RPMI8226 (cell line): ENCODE data around the gene CHML.
A peak's percentile ranks its signal among the peaks of the same experiment; 100 is the strongest.

ENCODE experiments used
- DNase-seq: peaks from one replicate; pipeline ENCODE4 v3.0.0-alpha.2; 2015

Gene CHML

DNA sequence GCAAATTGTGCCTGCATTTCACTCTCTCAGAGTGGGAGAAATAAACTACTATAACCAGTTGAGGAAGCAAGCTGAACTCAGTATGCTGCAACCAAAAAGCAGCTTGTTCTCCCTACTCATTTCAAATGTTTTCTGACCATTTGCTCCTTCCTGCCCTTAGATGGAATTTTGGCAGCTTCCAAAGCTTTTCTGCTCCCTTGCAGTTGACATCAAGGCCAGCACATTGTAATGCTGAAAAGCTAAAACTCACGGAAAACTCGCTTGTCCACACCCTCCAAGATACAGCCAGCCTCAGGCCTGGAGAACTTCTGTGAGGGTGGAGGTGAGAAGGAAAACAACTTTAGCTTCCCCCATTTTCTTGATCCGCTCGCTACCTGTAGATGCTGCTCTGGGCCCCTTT lies 5.0 kb upstream of the CHML start:
- DNase-seq: no peak

DNA sequence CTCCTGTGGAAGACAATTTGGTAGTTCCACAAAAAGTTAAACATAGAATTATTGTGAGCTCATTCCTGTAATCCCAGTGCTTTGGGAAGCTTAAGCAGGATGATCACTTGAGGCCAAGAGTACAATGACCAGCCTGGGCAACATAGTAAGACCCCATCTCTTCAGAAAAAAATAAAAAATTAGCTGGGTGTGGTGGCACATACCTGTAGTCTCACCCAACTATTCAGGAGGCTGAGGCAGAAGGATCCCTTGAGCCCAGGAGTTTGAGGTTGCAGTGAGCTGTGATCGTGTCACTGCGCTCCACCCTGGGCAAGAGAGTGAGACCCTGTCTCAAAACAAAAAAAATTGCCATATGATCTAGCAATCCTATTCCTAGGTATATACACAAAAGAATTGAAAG lies 4.1 kb upstream of the CHML start:
- DNase-seq: no peak

DNA sequence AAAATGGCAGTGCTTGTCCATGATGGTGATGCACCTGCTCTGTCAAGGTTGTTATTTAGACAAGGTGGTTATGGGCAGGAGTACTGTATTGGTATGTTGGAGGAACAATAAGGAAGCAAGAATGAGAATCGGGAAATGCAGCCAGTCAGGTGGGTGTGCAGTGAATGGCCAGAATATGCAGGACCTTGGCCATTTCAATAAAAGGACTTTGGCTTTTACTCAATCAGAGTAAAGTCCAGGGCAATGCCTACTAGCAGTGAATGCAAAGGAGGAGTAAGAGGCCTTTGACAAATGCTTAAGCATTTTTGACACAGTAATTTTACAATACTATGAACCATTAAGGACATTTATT lies 2.4 kb upstream of the CHML start:
- DNase-seq: no peak

DNA sequence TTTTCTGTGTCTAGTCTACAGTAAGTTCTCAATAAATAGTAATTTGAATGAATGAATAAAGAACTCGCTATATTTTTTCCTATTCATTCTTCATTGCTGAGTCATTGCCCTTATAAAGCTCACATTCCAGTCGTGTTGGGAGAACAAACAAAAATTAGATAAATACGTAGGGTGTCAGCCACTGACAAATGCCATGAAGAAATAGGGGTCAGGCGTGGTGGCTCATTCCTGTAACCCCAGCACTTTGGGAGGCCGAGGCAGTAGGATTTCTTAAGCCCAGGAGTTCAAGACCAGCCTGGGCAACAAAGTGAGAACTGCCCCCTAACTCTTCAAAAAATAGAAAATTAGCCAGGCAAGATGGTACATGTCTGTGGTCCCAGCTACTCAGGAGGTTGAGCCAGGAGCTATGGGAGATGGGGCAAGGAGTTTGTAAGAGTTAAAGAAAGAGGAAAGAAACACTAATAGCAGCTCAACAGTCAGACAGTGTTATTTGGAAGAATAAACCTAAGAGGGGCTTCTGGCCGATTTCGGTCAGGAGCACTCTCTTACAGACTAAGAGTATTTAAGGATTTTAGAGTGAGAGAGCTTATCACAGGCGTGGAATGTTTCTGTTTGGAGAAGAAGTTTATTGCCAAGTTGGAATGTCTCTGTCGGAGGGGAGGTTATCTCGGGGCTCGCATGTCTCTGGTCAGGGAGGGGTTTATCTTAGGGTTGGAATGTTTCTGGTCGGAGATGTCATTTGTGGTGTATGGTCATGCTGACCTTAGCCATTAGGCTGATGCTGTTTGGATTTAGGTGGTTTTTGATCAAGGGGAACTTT lies 1.8 kb upstream of the CHML start:
- DNase-seq: no peak

DNA sequence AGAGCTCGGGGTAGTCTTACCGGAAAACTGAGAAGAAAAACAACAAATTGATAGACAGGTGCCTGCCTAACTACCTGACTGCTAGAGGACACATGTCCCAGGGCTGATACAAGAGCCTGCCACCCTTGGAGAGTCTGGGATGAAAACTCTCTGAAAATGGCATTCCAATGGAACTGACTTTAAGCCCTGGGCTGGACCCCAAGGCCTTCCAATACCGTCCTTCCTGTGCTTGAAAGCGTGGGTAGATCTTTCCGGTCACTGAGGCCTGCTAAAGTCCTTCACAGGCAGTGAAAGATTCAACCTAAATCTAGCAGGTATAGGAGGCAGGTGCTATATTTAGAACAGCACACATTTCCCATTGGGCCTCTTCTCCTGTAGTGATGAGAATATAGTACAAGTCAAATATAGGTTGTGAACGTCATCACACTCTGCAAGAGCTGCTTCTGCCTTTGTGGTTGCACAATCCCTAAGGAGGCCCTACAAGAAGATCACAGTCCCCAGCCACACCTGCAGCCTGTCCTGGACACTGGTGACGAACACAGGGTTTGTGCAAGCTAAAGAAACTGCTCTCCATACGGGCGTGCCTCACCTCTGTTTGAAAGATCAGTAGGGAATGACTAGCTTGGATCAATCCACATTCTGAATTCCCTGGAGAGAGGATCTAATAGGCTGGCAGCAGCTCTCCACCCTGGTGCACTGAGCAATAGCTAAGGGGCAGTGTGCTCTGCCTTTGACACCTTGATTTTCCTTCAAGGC lies 876 bp upstream of the CHML start:
- DNase-seq: no peak

DNA sequence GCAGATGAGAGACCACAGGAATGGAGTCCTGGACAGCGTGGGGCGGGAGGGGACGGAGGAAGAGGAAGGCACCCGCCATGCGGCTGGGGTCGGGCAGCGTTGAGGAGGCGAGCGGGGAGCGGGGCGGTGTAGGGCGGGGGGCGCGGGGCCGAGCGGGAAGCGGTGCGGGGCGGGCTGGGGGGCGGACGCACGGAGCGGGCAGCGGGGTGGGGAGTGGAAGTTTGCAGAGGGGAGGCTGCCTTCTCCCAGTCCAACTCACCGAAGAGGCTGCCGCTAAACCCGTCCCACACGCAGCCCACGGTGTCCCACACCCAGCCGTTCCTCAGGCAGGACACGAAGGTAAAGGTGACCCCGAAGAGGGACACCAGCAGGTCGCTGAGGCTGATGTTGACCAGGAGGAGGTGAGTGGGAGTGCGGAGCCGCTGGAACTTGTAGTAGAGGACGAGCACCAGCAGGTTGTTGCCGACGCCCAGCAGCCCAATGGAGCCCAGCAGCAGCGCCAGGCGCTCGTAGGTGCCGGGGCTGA lies 483 bp downstream of the CHML start:
- peak; percentile 49 for DNase-seq

DNA sequence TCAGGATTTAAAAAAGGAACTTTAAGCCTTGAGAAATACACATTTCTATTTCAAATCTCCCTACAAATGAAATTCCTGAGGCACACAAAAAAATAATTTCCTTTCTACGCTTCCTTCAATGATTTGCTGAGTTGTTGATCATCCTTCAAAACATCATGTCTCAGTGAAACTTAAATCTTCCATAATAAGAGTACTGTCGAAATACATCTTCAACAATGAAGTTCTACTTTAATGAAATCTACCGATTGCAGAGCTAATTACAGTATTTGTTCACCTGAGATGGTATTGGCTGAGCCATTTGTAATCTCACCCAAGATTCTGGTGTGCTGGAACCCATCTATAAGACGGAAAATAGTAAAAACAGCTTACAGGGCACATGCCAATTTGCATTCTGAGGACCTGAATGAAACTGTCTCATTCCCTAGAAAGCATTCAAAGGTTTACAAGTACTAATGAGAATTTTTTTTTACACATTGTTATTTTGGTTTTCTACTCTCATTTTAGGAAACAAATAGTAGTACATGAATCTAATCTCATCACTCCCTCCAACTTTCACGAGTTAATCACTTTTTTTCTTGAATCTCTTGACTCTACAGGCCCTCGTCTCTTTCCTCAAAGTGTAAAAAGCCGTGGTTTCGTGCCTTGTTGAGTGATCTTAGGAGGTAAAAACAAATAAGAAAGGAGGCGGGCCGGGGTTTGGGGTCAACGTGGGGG lies 1.1 kb downstream of the CHML start:
- DNase-seq: peak; percentile 40

DNA sequence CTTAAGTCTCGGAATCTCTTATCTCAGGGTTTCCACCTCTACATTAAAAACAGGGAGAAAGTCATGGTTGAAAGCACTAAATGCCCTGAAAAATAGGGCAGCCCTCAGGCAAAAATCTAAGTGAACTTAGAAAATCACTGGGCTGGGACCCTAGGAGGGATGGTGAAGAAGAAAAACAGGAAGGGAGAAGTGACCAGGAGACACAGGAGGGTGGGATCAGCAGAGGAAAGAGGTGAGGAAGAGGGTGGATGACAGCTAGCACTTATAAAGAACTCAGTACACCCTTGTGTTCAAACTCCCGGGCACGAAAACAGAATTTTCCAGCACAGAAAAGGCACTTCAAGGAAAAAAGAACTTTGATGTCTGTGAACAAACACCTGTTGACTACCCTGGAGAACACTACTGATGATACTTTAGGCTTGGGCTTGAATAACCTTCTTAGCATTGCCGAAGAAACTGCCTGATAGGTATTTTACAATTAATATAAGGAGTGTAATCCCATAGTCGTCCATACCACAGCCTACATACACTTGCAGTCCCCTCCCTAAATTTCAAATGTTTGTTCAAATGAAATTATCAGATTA lies 2.0 kb downstream of the CHML start:
- DNase-seq: no peak

DNA sequence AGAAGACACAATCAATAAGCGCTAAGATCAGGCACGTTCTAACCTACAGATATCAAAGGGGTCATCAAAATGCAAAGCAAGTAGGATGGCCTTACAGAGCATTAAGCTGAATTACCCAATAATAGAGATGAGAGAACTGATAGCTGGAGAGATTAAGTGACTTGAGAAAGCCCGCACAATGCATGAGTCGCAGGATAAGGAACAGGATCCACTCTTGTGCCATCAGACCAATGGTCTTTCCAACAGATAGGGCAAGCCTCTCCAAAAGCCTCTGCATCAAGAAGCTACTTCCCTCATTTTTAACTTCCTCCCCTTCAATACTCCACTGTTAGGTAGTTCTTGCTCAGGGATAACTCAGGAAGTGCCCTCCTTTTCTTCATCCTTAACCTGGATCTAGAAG lies 2.6 kb downstream of the CHML start:
- no peak for DNase-seq

DNA sequence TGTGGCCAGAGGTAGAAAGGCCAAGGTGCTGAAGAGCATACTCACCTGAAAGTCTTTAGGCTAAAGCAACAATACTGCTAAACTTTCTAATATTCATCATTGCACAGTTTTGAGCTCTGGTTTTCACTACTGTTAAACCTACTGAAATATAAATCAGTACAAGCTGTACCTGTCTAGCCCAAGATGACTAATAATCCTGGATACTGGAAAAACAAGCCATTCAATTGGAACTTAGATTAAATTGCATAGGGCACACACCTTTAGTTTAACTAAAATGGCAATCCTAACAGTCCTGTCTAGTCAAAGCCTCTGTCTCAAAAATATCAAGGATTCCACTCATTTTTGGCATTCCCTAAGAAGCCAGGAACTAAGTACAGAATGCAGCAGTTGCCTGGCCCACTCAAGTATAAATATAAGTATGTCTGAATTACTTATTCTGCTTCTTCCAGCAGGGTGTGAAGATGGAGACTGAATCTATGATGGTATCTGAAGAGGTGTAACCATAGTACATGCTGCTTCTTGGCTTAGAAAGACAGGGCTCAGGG lies 3.1 kb downstream of the CHML start:
- no peak for DNase-seq

DNA sequence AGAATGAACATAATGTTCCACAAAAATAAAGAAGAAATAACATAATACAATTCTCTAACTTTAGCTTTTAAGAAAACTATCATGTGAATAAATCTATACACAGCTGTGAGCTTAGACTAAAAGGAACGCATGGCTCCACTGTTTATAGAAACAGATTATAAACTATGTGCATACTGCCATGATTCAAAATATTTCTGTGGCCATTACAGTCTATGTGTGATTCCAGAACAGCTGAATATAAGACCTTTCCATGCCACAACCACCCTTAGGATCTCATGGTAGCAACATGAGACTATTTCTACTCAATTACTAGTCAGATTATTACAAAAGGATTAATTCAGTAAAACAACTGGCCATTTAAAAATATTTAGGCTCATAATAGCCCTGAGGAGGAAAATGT lies 3.9 kb downstream of the CHML start:
- no peak for DNase-seq

DNA sequence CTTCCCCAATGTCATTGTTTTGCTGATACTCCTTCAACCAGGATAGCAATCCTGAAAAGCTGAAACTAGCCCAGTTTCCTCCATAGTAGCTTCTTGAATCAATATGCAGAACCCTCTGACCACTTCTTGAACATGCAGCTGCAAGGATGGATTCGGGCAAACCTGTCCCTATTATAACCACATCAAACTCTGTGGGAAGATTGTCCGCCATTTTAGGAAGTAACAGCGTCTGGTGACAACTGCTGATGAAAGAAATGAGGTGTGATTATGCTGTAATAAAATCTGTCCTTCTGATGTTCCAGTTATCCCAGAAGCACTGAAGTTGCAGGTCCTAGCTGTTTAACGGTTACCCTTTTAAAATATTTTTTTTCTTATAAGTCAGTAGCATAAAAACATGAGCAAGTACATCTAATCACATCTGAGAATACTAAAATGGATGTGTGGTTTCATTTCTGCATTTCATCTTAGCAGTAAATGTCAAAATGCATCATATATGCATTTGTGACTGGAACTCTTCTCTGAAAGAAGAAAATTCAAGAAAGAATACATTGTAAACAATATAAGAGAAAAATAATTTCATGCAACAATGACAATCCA lies 4.5 kb downstream of the CHML start:
- no peak for DNase-seq

DNA sequence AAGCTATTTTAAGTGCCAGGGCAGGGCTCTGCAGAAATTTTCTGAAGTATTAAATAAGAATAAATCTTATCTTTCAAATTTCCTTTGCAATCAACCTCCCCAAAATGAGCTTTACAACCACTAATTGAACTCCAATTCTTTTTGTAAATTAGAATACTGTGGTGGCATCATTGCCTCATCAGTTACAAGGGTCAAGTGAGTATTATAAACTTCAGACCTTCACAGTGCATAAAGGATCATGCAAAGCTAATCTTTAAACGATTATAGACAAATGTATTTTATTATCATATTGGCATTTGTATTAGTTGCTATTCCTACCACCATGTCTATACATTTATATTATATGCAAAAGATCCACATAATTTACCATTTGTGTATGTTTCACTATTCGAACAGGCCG lies 7.2 kb downstream of the CHML start:
- no peak for DNase-seq

DNA sequence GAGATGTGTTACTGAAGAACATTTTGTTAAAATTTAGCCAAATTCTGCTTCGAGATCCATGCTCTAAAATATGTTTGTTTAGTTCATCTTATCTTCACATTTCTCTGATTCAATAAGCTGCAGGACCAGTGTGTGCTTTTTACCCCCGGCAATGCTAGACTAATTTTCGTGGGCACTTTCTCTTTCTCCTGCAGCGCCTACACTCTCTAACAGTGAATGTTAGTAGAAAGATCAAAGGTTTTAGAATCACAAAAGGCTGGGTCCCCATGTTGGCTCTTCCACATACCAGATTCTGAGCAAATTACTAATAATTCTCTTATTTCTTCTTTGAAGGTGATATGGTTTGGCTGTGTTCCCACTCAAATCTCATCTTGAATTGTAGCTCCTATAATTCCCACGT lies 8.5 kb downstream of the CHML start:
- DNase-seq: no peak

DNA sequence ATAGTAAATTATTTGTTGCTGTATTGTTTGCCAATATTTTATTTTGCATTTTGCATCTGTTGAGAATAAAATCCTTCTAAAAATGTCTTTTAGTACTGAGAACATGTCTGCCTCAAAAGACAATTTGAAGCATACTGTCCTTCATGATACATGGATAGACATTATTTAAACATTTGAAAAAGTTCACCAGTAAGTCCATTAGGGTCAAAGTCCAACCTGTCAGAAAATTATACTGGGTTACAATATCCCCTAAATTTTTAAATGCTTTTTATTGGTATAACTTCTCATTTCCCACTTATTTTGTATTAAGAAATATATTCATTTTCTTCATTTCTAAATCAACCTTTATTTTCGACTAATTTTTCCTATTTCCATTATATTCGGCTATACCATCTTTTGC lies 9.3 kb downstream of the CHML start:
- no peak for DNase-seq

DNA sequence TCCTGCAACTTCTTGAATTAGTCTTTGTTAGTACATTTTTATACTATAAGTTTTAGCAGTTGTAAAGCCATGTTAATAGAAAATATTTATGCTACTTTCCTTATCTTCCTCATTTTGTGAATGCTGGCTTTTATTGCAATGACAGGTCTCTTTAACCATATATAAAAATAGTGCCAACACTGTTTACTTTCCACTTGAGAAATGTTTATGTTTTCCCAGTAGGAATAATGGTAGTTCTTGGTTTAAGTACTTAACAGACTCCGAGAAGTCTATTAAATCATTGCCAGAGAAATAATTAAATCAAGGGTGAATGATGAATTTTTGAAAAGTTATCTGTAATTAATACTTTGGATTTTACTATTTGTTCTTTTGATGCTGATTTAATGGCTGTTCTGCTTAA lies 9.7 kb downstream of the CHML start:
- DNase-seq: no peak

DNA sequence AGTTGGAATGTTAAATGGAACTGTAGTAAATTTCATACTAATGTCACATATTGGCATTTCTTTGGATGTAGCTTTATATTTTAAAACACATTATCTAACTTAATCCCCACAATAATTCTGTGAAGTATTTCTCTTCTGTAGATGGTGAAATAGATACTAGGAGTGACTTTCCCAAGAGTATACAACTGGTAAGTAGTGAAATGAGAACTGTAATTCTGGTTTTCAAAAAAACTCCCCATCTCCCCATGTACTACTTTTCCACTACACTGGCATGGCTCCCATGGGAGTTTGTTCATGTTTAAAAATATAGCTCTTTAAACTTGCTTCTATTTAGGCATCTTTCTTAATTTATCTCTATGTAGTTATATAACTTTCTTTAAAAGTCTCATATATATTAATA lies 10.2 kb downstream of the CHML start:
- no peak for DNase-seq

DNA sequence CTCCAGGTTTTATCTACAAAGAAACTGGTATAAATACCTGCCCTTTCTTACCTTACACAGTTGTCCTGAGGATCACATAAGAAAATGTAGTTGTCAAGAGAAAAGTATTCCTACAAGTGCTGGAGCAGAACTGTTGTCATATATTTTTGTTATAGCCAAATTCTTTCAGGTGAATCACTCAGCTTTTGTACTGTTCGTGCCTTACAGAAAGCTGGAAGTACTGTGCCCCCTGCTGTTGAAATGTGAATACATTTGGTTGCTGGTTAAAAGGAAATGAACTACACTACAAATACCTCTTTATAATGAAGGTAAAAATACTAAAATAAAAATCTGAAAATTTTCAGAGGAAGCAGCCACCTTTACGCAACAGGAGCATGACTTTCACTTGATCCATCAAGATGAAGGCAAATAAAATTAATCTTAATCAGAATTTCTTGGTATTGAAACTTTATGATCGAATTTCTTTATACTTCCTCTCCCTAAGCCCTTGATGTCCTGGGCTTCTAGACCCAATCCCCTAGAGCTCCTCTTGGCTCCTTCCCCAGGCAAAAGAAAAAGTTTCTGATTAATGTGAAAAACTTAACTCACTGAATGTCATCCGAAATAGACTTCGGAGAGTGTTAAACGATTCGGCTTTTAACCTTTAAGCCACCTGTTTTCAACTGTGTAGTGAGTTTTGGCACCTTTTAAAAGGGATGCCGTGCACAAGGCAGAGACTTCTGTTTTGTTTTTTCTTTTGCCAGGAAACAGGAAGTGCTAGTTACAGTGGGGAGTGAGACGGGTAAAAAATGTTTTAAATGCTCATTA lies 12.5 kb downstream of the CHML start:
- DNase-seq: peak; percentile 69

DNA sequence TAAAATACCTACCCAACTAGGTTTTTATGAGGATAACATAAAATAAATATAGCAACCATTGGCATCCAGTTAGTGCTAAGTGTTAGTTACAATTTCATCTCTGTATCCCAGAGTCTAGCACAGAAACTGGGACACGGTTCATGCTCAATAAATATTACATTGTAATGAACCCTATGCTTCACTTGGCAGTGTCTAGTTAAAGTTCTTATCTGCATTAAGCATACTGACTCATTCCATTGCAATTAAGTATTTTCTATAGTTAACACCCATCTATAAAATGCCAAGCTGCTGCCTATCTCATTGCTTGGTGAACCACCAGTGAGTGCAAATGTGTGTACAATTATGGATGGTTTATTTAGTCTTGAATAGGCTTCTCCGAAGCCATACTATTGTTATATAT lies 15.2 kb downstream of the CHML start:
- DNase-seq: no peak

DNA sequence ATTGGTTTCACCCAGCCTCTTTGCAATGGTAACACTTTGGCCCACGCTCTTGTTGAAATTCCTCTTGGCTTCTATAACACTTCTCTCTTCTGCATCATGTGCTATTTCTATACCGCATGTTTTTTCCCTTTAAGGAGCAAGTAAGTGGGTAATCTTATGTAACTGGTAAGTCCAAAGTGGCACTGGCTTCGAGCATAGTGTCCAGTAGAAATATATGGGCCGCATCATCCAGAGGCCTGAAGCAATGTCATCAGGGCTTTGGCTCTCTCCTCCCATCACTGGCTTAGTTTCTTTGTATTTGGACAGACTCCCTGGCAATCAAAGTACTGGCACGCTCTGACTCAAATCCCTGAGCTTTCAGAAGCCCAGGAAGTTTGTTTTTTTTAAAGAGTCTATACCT lies 17.5 kb downstream of the CHML start:
- DNase-seq: no peak

DNA sequence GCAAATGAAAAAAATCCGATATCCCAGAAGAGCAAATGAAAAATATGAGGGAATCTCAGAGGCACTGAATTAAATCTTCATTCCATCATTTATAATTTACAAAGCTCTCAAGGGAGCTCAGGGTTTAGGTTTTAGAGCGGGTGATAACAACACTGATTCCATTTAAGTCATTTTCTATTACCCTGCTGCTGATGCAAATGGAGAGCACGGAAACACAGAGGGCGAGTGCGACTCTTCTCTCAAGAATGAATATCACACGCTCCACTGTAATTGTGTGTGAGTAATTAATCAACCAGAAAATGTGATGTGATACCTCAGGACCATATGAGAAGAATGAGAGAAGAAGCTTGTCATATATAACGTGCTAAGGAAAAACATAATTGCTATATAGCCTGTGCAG lies 22.7 kb downstream of the CHML start:
- no peak for DNase-seq
